GM23248 (cell line): ENCODE data around the gene THSD7A. TPM values are rescaled to one million over a fixed set of nuclear protein-coding genes. Genes with fewer than 3 reads are reported as not detected.

Experiments used
- DNase-seq: peaks from one replicate; pipeline ENCODE4 v3.0.0-alpha.2; 2015
- H2AFZ ChIP-seq: fragments of 200-600 bp; sonication (generic); 2 replicates; pipeline ENCODE4 v1.6.1; 2016; ENCODE audit warnings: antibody characterized with exemption
- H3F3A ChIP-seq: fragments of 200-600 bp; sonication (generic); 2 replicates; pipeline ENCODE4 v1.6.1; 2016; ENCODE audit warnings: mild to moderate bottlenecking, antibody characterized with exemption, mixed run types; ENCODE audit not compliant: insufficient read depth
- H3K27ac ChIP-seq: fragments of 200-600 bp; sonication (generic); 2 replicates; pipeline ENCODE4 v1.5.1; 2016; ENCODE audit warnings: mild to moderate bottlenecking
- H3K27me3 ChIP-seq: fragments of 200-600 bp; sonication (generic); replicated peaks from 2 replicates; pipeline ENCODE4 v1.6.1; 2016; ENCODE audit warnings: mild to moderate bottlenecking; ENCODE audit not compliant: insufficient read depth
- H3K36me3 ChIP-seq: fragments of 200-600 bp; sonication (generic); 2 replicates; pipeline ENCODE4 v1.6.1; 2016; ENCODE audit warnings: low read depth, mild to moderate bottlenecking
- H3K4me1 ChIP-seq: fragments of 200-600 bp; sonication (generic); 2 replicates; pipeline ENCODE4 v1.6.1; 2016; ENCODE audit warnings: mild to moderate bottlenecking; ENCODE audit not compliant: insufficient read depth
- H3K4me2 ChIP-seq: fragments of 200-600 bp; sonication (generic); one replicate; pipeline ENCODE4 v1.6.1; 2016; ENCODE audit warnings: mild to moderate bottlenecking; ENCODE audit not compliant: unreplicated experiment
- H3K4me3 ChIP-seq: fragments of 200-600 bp; sonication (generic); 2 replicates; pipeline ENCODE4 v1.5.1; 2016; ENCODE audit warnings: mild to moderate bottlenecking
- H3K79me2 ChIP-seq: fragments of 200-600 bp; sonication (generic); 2 replicates; pipeline ENCODE4 v1.6.1; 2016; ENCODE audit warnings: mild to moderate bottlenecking; ENCODE audit not compliant: insufficient read depth
- H3K9ac ChIP-seq: fragments of 200-600 bp; sonication (generic); 2 replicates; pipeline ENCODE4 v1.6.1; 2016; ENCODE audit warnings: mild to moderate bottlenecking
- H3K9me2 ChIP-seq: fragments of 200-600 bp; sonication (generic); 2 replicates; pipeline ENCODE4 v1.6.1; 2016; ENCODE audit warnings: mixed run types, mild to moderate bottlenecking, moderate library complexity; ENCODE audit not compliant: insufficient read depth
- H3K9me3 ChIP-seq: fragments of 200-600 bp; sonication (generic); one replicate; pipeline ENCODE4 v1.6.1; 2017; ENCODE audit warnings: low read depth
- H4K20me1 ChIP-seq: fragments of 200-600 bp; sonication (generic); 2 replicates; pipeline ENCODE4 v1.6.0; 2016; ENCODE audit not compliant: insufficient read depth
- EZH2 ChIP-seq: fragments of 200-600 bp; sonication (generic); IDR thresholded peaks from 2 replicates; pipeline ENCODE4 v1.6.1; 2018; ENCODE audit warnings: antibody characterized with exemption, mild to moderate bottlenecking; ENCODE audit not compliant: insufficient read depth, poor library complexity, severe bottlenecking
- EZH2phosphoT487 ChIP-seq: fragments of 200-600 bp; sonication (generic); IDR thresholded peaks from 2 replicates; pipeline ENCODE4 v1.6.1; 2018; ENCODE audit warnings: antibody characterized with exemption, moderate library complexity, mild to moderate bottlenecking, low read depth; ENCODE audit not compliant: insufficient read depth
- WGBS, 2 experiments: methylation state at CpG; one replicate each; pipeline ENCODE4 v1.1.6; 2015 to 2017; ENCODE audit warnings: low lambda C conversion rate in 2 of 2, low coverage in 1 of 2; ENCODE audit errors: missing lambda C conversion rate in 2 of 2; 5-methylcytosine and 5-hydroxymethylcytosine counted together
- in situ Hi-C: fragments of 300-500 bp; cut with MboI; formaldehyde crosslinking; loops from 2 replicates; pipeline ENCODE4 v1.15.0; 2020
- polyA plus RNA-seq: library from polyadenylated mRNA; unstranded; fragments of >200 nt; fragmentation: Nextera tagmentation; extraction: Ambion mirVana; gene quantifications from 2 replicates; pipeline ENCODE4 v1.2.1, GENCODE V29; 2016
- total RNA-seq: library from RNA; depleted of rRNA; stranded (reverse); fragments of >200 nt; shearing (Covaris generic); gene quantifications from 2 replicates; pipeline ENCODE4 v1.2.3, GENCODE V29; 2014

The THSD7A gene
- total and polyA plus RNA-seq, 2 experiments from 2014 or later: not detected

DNA sequence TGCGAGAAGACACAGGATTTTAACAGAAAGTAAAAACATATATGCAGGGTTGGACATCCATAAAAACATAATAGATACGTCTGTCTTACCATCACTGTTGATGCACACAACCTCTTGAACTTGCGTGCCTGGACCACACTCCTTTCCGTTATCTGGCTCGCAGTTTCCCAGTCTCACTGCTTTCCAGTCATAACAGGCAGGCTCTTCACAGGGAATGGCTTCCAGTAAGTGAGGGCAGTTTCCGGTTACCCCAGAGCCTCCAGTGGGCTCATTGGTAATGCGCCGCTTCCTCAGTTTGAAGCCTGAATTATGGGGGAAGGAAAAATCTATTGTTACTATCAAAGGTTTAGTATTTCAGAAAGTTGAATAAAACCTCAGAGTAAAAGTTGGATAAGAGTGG is 290.7 kb downstream of the THSD7A start:
- H3F3A ChIP-seq: peaks cover 19% of the 10 kb centered on the region
- in situ Hi-C loops: no loop called here
- no peaks in the 10 kb centered on the region for H3K27me3 ChIP-seq
- TF ChIP-seq EZH2phosphoT487 (no peak), EZH2 (no peak)
- H2AFZ ChIP-seq: no peak overlapping the region
- no peaks in the 10 kb centered on the region for H3K36me3 ChIP-seq
- H4K20me1 ChIP-seq: no peaks in the 10 kb centered on the region
- H3K27ac ChIP-seq: no peak overlapping the region
- no peak overlapping the region for H3K4me2 ChIP-seq
- no peaks in the 10 kb centered on the region for H3K79me2 ChIP-seq
- no peaks in the 10 kb centered on the region for H3K9me2 ChIP-seq
- no peaks in the 10 kb centered on the region for H3K9me3 ChIP-seq
- 97 to 100% methylated on average over 8 of the region's 8 CpGs for WGBS, 2 experiments
- H3K9ac ChIP-seq: no peak overlapping the region
- DNase-seq: no peak
- no peak overlapping the region for H3K4me3 ChIP-seq
- H3K4me1 ChIP-seq: peaks cover 17% of the 10 kb centered on the region

GRCh38 chr7:11540271-11540761 is 291.7 kb downstream of the THSD7A start:
- Histone ChIP-seq H3K4me1 (peaks cover 17% of the 10 kb centered on the region), H4K20me1 (no peaks in the 10 kb centered on the region), H3K27me3 (no peaks in the 10 kb centered on the region), H3K4me3 (no peak overlapping the region), H3K9ac (no peak overlapping the region), H3K4me2 (peak overlapping the region; percentile 44), H3K9me2 (no peaks in the 10 kb centered on the region), H3F3A (peaks cover 19% of the 10 kb centered on the region), H3K79me2 (no peaks in the 10 kb centered on the region), H3K9me3 (no peaks in the 10 kb centered on the region), H3K36me3 (no peaks in the 10 kb centered on the region), H2AFZ (no peak overlapping the region), H3K27ac (peak overlapping the region; percentile 9)
- WGBS, 2 experiments: 0 to 2% methylated on average over 3 of the region's 3 CpGs
- no peak for TF ChIP-seq EZH2phosphoT487
- no peak for TF ChIP-seq EZH2
- in situ Hi-C loops: no loop called here
- peak; percentile 71 for DNase-seq

DNA sequence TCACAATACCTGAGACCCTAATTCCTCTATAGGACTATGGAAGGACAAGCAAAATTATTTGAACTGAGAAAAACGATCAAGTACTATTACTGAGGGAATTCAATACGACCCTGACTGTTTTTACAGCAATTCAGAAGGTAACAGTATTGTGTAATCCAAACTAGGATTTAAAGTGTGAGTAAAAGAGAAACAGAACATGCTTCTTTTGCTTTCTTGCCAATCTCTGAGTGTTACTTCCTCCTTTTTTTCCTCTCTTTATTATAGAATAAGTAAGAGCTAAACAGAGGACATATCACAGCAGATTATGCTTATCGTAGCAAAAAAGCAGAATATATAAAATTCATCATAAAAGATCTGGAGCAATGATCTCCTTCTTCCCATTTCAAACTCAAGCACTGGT is 292.1 kb downstream of the THSD7A start:
- H3F3A ChIP-seq: peaks cover 19% of the 10 kb centered on the region
- WGBS, 2 experiments: 13 to 15% methylated on average over 3 of the region's 3 CpGs
- peaks cover 17% of the 10 kb centered on the region for H3K4me1 ChIP-seq
- H3K9me2 ChIP-seq: no peaks in the 10 kb centered on the region
- no peak for TF ChIP-seq EZH2
- no peak for TF ChIP-seq EZH2phosphoT487
- peak overlapping the region; percentile 9 for H3K27ac ChIP-seq
- no peaks in the 10 kb centered on the region for H3K79me2 ChIP-seq
- in situ Hi-C loops: no loop called here
- no peak overlapping the region for H2AFZ ChIP-seq
- peak; percentile 46 for DNase-seq
- H3K4me2 ChIP-seq: peak overlapping the region; percentile 44
- no peak overlapping the region for H3K9ac ChIP-seq
- no peaks in the 10 kb centered on the region for H3K9me3 ChIP-seq
- peak overlapping the region; percentile 3; the same call in 1 of the 2 replicates for H3K4me3 ChIP-seq
- no peaks in the 10 kb centered on the region for H3K36me3 ChIP-seq
- no peaks in the 10 kb centered on the region for H4K20me1 ChIP-seq
- H3K27me3 ChIP-seq: no peaks in the 10 kb centered on the region

GRCh38 chr7:11538751-11539299 is 293.2 kb downstream of the THSD7A start:
- no peak for TF ChIP-seq EZH2
- no peak for TF ChIP-seq EZH2phosphoT487
- H3K9me3 ChIP-seq: no peaks in the 10 kb centered on the region

More at GRCh38 chr7:11538751-11539299, 293.2 kb downstream of the THSD7A start:
- Histone ChIP-seq H3K27ac (no peak overlapping the region), H3K36me3 (no peaks in the 10 kb centered on the region), H3F3A (peaks cover 19% of the 10 kb centered on the region), H2AFZ (no peak overlapping the region), H3K4me2 (no peak overlapping the region), H4K20me1 (no peaks in the 10 kb centered on the region), H3K4me1 (peaks cover 17% of the 10 kb centered on the region), H3K9me2 (no peaks in the 10 kb centered on the region), H3K79me2 (no peaks in the 10 kb centered on the region), H3K27me3 (no peaks in the 10 kb centered on the region), H3K4me3 (no peak overlapping the region), H3K9ac (no peak overlapping the region)
- WGBS, 2 experiments: 90 to 100% methylated on average over 1 of the region's 1 CpG
- in situ Hi-C loops: no loop called here
- no peak for DNase-seq
